GM19099 (cell line): ENCODE data around the gene ATP1B3.

ENCODE experiments used
- POLR2A ChIP-seq: IDR thresholded peaks from 3 replicates; pipeline ENCODE4 v1.6.1; 2011; ENCODE audit warnings: low read depth; ENCODE audit not compliant: insufficient read length; ENCODE audit errors: extremely low read depth

ATP1B3 gene

GRCh38 chr3:141915016-141915415 is 38.6 kb downstream of the ATP1B3 start:
- TF ChIP-seq POLR2A, result no peak

- no peak for TF ChIP-seq POLR2A
Measured at GRCh38 chr3:141915766-141916165, 39.3 kb downstream of the ATP1B3 start.

- TF ChIP-seq POLR2A, result no peak
Measured at GRCh38 chr3:141920701-141921100, 44.3 kb downstream of the ATP1B3 start.

GRCh38 chr3:141921316-141921715 is 44.9 kb downstream of the ATP1B3 start:
- TF ChIP-seq POLR2A, result no peak

DNA sequence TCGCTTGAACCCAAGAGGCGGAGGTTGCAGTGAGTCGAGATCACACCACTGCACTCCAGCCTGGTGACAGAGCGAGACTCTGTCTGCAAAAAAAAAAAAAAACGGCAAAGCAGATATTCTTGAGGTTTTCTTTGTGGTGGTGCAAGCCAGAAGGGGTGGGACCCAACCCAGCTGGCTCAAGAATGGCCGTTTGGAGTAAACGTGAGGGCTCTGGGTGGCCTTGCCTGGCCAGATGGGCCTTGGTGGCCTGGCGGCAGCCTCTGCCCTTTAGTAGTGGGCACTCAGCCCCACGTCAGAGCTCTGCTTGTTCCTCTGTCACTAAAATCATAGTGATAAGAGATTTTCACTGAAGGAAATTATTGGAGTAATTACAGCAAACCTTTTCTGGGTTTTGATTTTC is 50.5 kb downstream of the ATP1B3 start:
- no peak for TF ChIP-seq POLR2A

DNA sequence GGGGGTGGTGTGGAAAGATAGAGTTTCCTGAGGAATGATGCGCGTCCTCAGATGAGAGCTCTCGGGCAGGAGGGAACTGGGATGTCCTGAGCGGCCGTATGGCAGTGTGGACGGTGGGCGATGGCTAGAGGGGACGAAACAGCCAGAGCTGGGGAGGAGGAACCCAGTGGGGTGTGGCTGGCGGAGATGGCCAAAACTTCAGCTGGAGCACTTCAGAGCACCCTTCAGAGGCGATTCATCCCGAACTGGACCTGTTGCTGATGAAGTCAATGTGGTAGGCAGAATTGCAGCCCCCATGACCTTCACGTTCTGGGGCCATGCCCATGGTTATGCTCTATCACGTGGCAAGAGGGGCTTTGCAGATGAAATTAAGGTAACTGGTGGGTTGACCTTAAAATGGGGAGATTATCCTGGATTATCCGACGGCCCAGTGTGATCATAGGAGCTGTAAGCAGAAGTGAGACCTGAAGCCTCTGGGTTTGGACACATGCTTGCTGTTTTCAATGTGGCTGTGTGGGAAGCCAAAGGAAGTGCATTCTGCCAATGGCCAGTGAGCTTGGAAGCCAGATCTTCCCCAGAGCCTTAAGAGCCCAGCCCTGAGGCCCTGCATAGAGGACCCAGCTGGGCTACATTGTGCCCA is 52.3 kb downstream of the ATP1B3 start:
- TF ChIP-seq POLR2A, result no peak

DNA sequence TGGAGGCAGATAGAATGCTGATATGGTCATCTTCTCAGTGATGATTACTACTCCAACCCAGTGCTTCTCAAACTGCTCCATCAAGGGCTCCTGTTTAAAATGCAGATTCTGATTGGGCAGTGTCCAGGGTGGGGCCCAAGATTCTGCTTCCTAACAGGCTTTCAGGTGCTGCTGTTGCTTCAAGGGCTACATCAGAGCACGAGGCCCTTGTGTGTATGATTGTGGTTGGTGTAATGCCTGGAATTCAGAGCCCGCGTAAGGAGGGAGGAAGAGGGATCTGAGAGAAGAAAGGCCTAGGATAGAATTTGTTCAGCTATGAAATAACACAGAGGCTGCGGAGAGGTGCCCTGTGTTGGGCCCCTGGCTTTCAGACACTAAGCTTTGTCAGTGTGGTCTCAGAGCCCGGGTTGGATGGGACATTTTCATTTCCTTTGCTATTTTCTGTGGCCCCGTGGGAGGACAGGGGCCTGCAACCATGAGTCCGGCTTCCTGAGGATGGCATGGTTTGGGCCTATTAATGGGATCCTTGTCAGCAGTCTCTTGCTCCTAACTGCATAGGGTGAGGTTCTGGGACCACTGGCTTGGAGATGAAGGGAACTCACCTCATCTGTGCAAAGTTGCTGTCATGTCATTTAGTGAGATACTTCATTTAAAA is 53.0 kb downstream of the ATP1B3 start:
- TF ChIP-seq POLR2A, result no peak

DNA sequence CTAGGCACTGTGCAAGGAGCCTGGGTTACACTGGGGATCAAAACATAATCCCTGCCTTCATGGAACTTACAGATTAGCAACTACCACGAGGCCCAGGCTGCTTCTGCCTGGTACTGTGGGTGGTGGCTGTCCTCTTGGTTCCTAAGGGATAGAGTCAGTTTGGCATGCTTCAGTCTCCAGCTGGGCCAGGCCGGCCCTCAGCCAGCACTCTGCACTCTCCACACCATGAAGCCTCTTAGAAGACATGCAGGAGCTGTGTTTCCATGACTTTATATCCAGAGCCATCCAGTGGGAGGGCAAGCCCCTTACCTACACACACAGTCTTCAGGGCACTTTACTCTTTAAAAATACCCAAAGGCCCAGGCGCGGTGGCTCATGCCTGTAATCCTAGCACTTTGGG is 54.4 kb downstream of the ATP1B3 start:
- no peak for TF ChIP-seq POLR2A

DNA sequence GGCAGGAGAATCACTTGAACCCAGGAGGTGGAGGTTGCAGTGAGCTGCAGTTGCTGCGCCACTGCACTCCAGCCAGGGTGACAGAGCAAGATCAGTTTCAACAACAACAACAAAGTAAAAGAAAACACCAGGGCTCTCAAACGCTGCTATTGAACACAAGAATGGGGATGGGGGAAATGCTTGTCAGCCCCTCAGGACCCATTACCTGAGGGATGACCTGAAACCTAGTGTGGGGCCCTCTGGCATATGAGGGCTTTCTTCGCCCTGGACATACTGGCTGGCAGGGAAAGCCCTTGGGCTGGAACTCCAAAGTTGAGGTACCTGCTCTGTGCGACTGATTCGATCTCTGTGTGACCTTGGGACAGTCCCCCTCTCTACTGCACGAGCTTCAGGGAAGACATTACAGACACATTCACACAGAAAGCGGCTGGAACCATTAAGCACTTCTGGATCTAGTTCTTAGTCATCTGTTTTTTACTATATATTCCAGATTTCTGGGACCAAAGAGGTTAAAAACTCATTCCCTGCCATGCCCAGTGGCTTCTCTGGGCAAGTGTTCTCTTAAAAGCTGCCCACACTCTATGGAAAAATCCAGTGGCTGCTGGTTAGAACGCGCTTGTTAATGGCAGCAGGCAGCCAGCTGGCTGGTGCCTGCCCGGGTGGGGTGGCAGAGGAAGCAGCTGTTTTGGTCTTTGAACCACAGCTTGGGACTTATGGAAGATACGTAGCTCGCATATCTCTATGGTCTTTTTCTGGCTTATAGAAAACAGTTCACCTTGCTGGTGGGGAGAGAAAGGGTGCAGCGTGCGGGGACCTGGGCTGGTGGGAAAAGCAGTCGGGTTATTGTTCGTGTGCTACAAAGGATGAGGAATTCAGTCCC is 57.2 kb downstream of the ATP1B3 start:
- no peak for TF ChIP-seq POLR2A

DNA sequence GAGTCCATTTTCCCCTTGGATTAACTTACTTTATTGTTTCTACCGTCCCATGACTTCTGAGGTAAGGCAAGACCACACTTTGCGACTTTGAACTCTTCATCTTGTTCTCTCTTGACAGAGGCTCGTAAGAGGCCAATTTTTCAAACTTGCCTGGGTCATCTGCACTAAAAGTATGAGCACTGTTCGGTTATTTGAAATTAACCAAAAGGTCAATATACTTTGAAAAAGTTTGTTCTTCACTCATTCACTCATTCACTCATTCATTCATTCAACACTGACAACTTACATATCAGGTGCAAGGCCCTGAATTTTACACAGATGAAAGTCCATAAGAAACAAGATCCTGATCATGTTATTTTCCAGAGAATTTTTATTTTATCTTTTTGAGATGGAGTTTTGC is 57.9 kb downstream of the ATP1B3 start:
- TF ChIP-seq POLR2A, result no peak

DNA sequence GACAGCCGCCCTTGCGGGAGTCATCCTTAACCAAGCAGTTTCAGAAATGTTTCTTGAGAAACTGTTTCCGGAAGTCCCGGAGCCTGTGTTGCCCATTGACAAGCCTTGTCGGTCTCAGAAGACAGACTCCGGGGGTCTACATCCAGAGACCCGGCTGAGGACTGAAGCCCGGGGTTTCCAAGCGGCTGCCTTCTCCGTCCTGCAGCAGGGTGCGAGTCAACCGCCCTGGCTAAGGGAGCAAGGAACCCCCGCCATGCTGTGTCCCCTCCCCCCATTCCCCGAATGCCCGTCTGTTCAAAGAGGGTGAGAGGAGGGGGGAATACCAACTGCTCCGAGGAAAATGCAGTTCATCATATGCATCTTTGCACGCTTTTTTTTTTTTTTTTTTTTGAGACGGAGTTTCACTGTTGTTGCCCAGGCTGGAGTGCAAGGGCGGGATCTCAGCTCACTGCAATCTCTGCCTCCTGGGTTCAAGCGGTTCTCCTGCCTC is 61.6 kb downstream of the ATP1B3 start:
- TF ChIP-seq POLR2A, result no peak

DNA sequence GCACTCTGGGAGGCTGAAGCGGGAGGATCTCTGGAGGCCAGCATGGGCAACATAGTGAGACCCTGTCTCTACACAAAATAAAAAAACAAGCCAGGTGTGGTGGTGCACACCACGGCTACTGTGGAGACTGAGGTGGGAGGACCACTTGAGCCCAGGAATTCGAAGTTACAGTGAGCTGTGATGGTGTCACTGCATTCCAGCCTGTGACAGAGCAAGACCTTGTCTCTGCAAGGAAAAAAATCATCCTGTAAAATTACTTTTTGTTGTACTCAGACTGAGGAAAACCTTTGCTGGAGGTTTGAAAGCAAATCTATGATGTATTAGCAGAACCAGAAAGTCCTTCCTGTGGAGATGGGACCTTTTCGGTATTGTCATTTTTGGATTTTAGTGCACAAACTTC is 63.3 kb downstream of the ATP1B3 start:
- TF ChIP-seq POLR2A, result no peak

DNA sequence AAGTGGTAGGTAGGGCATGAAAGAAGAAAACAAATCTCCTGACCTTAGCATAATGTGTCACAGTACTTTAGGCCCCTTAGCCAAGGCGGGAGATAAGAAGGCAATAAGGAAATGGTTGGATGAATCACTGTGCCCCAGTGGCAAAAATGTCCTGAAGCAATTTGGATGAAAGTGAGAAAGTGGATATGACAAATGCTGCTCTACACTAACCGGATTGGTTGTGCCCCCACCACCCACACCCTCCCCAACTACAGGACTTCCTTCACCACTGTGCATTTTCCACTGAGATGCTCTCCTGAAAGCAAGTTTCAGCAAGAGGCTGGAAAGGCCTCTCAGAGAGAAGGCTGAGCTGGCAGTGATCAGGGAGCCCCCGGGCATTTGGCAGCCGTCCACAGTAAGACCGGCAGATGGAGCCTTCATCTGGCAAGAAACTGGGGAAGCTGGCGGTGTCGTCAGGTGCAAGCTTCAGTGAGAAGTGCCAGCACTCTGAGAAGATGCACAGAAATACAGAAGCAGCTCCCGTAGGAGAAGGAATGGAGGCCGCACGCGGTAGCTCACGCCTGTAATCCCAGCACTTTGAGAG is 63.8 kb downstream of the ATP1B3 start:
- TF ChIP-seq POLR2A, result no peak

DNA sequence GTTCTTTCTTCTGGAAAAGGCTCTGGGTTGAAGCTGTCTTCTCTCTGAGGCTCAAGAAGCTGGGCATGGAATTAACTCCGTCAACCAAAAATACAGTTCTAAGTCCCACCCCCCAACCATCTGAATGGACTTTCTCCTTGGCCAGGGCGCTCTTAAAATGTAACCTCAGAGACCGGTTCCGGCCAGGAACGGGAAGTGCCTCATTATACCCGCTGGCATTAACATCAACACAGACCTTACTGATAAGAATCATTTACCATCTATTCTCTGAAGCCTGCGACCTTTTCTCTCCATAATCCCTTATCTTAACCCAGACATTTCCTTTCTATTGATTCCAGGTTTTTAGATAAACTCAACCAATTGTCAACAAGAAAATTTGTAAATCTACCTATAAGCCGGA is 64.7 kb downstream of the ATP1B3 start:
- TF ChIP-seq POLR2A, result no peak

GRCh38 chr3:141942006-141942405 is 65.6 kb downstream of the ATP1B3 start:
- no peak for TF ChIP-seq POLR2A
